Subcutaneous adipose tissue (tissue), 4 donors: Measurements from ENCODE around the gene PTS. TPM values are rescaled to one million over a fixed set of nuclear protein-coding genes. Genes with fewer than 3 reads are reported as not detected.

Experiments used
- total RNA-seq, 4 donors: library from RNA; depleted of rRNA; stranded (reverse); fragments of >200 nt; gene quantifications; one replicate each; pipeline ENCODE4 v1.1.0, GENCODE V29; 2016
- TF ChIP-seq, protein P1 (sequence below): fragments of 450-650 bp; IDR thresholded peaks from one replicate; pipeline ENCODE4 v1.5.1; 2016; ENCODE audit warnings: low read depth, mild to moderate bottlenecking, control low read depth, antibody characterized with exemption, moderate library complexity

Gene PTS
- total RNA-seq, 4 donors from 2014 or later, result 19.8 to 40.1 (median 25.6) TPM

GRCh38 chr11:112212290-112212689, 13.9 kb upstream of the PTS start:
- TF ChIP-seq, protein P1, sequence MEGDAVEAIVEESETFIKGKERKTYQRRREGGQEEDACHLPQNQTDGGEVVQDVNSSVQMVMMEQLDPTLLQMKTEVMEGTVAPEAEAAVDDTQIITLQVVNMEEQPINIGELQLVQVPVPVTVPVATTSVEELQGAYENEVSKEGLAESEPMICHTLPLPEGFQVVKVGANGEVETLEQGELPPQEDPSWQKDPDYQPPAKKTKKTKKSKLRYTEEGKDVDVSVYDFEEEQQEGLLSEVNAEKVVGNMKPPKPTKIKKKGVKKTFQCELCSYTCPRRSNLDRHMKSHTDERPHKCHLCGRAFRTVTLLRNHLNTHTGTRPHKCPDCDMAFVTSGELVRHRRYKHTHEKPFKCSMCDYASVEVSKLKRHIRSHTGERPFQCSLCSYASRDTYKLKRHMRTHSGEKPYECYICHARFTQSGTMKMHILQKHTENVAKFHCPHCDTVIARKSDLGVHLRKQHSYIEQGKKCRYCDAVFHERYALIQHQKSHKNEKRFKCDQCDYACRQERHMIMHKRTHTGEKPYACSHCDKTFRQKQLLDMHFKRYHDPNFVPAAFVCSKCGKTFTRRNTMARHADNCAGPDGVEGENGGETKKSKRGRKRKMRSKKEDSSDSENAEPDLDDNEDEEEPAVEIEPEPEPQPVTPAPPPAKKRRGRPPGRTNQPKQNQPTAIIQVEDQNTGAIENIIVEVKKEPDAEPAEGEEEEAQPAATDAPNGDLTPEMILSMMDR, result no peak

DNA sequence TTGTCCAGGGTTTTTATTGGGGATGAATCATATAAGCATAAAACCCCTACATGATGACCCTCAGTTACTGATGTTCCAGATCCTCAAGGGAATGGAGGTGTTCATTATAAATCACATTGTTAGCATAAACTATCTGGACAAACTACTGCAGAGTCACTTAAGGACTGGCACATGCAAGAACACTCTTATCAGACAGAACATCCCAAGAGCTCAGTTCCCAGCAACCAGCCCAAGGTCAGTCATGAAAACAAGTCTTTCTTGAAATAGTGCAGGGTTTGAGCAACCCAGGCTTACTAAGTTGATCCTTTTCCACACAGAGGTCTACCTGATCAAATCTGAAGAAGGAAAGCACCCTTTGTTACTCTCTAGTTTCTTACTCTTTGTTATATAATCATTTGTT, 13.5 kb upstream of the PTS start:
- TF ChIP-seq, protein P1, result no peak

DNA sequence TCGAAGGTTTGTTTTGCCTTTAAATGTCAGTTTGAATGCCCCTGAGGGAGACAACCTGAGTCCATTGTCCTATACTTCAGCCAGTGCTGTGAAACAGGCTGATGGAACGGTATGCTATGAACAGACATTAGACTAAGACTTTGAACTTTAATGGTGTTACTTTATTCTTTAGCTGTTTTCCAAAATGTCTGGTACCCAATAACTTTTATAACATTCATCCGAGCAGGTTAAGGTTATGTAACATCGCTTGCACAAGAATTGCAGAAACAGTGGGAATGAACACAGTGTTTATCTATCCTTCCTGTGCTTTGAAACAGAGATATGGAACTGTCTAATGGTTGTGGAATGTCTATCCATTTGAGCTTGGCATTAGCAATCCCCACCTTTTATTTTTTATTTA, 12.5 kb upstream of the PTS start:
- TF ChIP-seq, protein P1, result no peak

GRCh38 chr11:112215621-112216020, 10.6 kb upstream of the PTS start:
- TF ChIP-seq, protein P1, result no peak

GRCh38 chr11:112216561-112217105, 9.6 kb upstream of the PTS start:
- TF ChIP-seq, protein P1, result no peak

- TF ChIP-seq, protein P1, result no peak
Observed at GRCh38 chr11:112219476-112220232, 6.6 kb upstream of the PTS start.

GRCh38 chr11:112221274-112221835, 4.9 kb upstream of the PTS start:
- TF ChIP-seq, protein P1, result no peak
